Heart left ventricle (tissue), 13 donors: ENCODE data around the gene ZCWPW1.

Experiments
- CTCF ChIP-seq, 12 donors: fragments of 200-600 bp; sonication (generic) in 4 of 12; IDR thresholded peaks; one replicate each; pipeline versions ENCODE4 v1.5.0 to v1.8.0; 2018 to 2022; ENCODE audit warnings: antibody characterized with exemption in 12 of 12, mild to moderate bottlenecking in 5 of 12
- POLR2A ChIP-seq, 2 donors: fragments of 450-650 bp; IDR thresholded peaks; one replicate each; pipeline ENCODE4 v1.6.1; 2017; ENCODE audit warnings: antibody characterized with exemption in 2 of 2, mild to moderate bottlenecking in 2 of 2, moderate library complexity in 2 of 2
- donor health status: ischemic (EF 13 %, LVEDD 7.1; RV severe dilation, severe dysfunction).
- donor health status: DM: no; HTN: yes; CAD: no.
- donor health status: DM: no; HTN: no; CAD: no.
- donor health status: ischemic (EF 25% LVEDD 6.9; RV normal size, moderate dysfunction).
- donor health status: ischemic (EF 25% LVEDD 5.7; RV mildly dilated, moderate dysfunction).
- donor health status: ischemic (EF 35%, LVEDD 5.7; RV mildly dilated, moderate dysfunction).
- donor health status: nonischemic (EF 11% LVEDD 7.7; RV severe dilation, severe dysfunction).
- donor health status: DM: yes; HTN: yes; CAD: no.
- donor health status: PGD.
- donor health status: ischemic (EF 29% LVEDD 5.4; RV normal size, mild dysfunction).
- donor health status: nonischemic (EF 23%, LVEDD 6.1; RV moderate dilation, normal function).

- no peak for TF ChIP-seq POLR2A (IDR thresholded peaks at IDR 0.05)
- TF ChIP-seq CTCF (IDR thresholded peaks at IDR 0.05): no peak
These were observed 26.7 kb downstream of the ZCWPW1 start for GRCh38 chr7:100401811-100402210.
